Head of caudate nucleus (tissue), 42 donors: ENCODE measurements around the gene NCS1.

Source experiments
- DNase-seq, 42 donors: peaks; one replicate each; pipeline versions ENCODE4 v3.0.0 to v3.0.0-alpha.2; 2020 to 2021; ENCODE audit warnings: mixed read lengths in 7 of 42
- intact Hi-C: fragments of 100-400 bp; cut with DNase I; formaldehyde crosslinking; loops from one replicate; pipeline ENCODE4 v1.15.0; 2022

Gene NCS1

GRCh38 chr9:130172858-130173665, 858 bp downstream of the NCS1 start:
- intact Hi-C loops = no loop called here
- peak in 40 of 42 donors; percentile 28 to 87 (median 63) for DNase-seq

- intact Hi-C loops = no loop called here
- DNase-seq = peak in 2 of 42 donors; percentile 17 to 24
Measured at GRCh38 chr9:130173666-130173983, 1.4 kb downstream of the NCS1 start.

GRCh38 chr9:130174025-130174424, 1.8 kb downstream of the NCS1 start:
- intact Hi-C loops = no loop called here
- no peak for DNase-seq

DNA sequence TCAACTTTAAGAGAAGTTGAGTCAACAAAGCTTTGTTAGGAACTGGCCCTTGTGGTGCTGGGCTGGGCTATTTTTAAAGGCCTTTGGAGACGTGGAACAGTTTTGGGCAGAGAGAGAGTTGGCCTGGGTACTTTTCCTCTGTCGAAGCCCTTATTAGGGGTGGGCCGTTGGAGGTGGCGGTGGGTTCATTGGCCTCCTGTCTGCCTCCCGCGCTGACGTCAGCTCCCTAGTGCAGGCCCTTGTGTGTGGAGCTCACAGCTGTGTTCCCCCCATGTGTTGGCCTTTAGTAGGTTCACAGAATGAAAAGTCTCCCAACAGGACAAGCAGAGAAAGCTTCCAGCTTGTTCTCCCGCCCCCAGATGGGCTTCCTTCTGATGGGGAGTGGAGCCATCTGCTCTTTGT, 2.7 kb downstream of the NCS1 start:
- intact Hi-C loops = no loop called here
- peak in 3 of 42 donors; percentile 24 to 60 (median 60) for DNase-seq

GRCh38 chr9:130175355-130175754, 3.2 kb downstream of the NCS1 start:
- no peak for DNase-seq
- intact Hi-C loops = no loop called here

DNA sequence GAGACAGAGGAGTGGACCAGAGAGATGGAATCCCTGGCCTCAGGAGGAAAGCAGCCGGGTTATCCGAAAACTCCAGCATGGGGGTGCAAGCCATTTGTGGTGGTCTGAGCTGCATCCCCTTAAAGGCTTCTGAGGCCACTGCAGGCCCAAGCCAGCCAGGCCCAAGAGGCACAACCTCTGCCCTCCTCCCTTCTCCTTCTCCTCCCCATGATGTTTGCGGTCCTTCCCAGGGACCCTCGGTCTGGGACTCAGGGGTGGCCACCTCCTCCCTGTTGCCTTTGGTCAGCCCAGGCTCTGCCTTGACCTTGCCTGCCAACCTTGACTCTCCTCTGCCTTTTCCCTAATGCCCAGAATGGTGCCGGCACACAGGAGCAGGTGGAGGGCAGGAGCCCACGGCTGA, 4.6 kb downstream of the NCS1 start:
- no peak for DNase-seq
- intact Hi-C loops = no loop called here

- intact Hi-C loops = no loop called here
Measured at GRCh38 chr9:130177898-130178805, 5.9 kb downstream of the NCS1 start.

GRCh38 chr9:130179331-130179907, 7.2 kb downstream of the NCS1 start:
- no peak for DNase-seq
- intact Hi-C loops = no loop called here

More at GRCh38 chr9:130177898-130178805, 5.9 kb downstream of the NCS1 start:
- DNase-seq = no peak

DNA sequence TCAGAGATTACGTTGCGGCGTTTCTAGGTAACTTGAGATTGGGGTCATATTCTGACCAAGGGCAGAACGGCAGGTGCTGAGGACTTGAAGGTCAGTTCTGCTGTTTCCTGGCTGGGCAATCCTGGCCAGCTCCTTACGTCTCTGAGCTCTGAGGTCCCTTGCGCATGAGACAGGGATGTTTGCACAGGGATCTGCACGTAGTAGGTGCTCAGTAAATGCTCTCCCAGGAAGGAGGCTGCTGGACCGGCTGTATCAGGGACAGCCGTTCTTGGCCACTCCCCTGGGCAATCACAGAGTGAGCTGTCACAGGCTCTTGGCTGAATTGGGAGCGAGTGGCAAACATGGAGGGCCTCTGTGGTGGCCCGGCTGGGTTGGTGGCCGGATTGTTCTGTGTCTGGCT, 8.3 kb downstream of the NCS1 start:
- DNase-seq = no peak
- intact Hi-C loops = no loop called here

DNA sequence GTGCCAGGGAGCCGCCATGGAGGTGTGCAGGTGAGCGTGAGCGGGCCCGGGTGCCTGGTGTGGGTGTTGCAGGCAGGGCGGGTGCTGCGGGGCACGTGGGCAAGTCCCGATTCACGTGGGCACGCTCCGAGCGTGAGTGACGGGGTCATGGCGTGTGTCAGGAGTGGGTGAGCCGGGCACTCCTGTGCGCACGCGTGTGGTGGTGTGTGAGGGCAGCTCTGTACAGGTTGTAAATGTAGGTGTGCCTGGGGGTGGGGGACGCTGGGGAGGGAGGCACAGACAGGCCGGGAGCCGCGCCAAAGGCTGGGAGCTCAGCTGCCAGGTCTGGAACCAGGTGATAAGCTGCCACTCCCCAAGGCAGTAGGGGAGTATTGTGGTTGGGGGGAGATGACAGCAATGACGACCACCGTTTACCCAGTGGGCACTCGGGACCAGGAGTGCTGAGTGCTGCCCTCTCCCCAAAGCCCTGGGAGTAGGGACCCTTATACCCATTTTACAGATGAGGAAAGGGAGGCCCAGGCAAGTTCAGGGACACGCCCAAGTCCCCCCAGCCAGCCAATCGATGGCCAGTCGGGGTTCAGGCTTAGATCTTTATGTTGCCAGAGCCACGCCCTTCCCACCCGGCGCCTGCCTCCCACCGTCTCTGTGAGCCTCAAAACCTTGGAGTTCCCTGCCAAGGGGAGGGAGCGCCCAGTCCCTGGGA, 9.6 kb downstream of the NCS1 start:
- peak; percentile 43 to 94 (median 83) for DNase-seq

DNA sequence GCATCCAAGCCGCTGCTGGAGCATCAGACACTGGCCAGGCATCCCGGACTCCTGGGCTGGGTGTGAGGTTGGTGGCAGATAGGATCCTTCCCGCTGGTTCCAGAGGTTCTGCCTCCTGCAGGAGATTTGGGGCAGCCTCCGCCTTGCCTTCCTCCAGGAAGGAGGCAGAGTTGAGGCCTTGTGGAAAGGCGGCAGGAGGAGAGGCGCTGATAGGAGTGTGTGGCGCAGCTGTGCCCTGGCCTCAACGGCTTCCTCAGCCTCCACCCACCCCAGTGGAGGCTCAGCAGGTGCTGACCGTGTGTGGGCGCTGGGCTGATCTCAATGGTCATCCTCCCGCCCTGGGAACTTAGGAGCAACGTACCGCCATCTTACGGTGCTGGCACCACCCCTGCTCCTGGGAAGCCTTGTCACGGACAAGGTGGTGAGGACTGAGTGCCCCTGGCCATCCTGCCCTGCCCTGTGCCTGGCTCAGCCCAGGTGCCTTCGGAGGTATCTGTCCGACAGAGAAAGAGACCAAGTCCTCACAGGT, 10.2 kb downstream of the NCS1 start:
- no peak for DNase-seq
- intact Hi-C loops = no loop called here

More for the DNA sequence above, 9.6 kb downstream of the NCS1 start:
- intact Hi-C loops = no loop called here

DNA sequence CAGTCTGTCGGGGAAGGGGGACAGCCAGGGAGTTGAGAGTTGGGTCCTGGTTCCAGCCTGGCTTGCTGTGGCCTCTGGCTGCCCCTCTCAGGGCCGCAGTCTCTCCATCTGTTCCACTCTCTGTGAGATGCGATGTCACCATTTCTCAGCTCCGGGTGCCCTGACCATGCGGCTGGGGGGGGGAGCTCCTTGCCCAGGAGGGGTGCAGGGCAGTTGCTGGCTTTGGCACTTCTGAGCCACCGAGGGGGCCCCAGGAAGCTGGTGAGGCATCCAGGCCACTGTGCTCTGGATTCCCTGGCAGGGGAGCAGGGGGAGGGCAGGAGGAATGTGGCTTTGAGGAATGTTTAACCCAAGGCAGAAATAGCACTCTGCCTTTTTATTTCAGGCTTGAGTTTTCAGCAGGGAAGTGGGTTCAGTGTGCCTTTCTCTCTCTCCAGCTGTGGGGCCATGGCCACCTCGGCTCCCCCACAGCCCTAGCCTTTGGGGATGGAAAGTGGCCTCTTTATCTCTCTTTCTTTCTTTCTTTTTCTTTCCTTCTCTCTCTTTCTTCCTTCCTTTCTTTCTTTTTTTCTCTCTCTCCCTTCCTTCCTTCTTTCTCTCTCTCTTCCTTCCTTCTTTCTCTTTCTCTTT, 11.0 kb downstream of the NCS1 start:
- peak in 3 of 42 donors; percentile 22 to 61 (median 36) for DNase-seq
- intact Hi-C loops = no loop called here

DNA sequence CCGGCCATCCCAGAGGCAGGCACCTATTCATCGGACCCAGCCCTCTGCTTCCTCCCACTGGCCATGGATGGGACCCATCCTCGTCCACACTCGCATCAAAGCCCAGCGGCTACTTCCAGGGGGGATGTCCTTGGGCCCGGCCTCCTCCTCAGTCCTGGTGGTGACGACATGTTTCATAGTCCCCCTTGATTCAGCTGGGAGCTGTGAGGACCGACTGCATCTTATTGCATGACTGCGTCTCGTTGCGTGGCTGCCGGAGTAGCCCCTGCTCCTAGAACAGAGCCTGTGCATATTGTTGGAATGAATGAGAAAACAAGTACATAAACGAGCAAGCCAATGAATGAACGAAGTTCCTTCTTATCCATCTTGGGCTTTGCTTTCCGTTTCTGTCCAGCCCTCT, 12.8 kb downstream of the NCS1 start:
- no peak for DNase-seq
- intact Hi-C loops = no loop called here

- intact Hi-C loops = no loop called here
- peak in 22 of 42 donors; percentile 46 to 86 (median 64) for DNase-seq
Measured at GRCh38 chr9:130185490-130186031, 13.4 kb downstream of the NCS1 start.

DNA sequence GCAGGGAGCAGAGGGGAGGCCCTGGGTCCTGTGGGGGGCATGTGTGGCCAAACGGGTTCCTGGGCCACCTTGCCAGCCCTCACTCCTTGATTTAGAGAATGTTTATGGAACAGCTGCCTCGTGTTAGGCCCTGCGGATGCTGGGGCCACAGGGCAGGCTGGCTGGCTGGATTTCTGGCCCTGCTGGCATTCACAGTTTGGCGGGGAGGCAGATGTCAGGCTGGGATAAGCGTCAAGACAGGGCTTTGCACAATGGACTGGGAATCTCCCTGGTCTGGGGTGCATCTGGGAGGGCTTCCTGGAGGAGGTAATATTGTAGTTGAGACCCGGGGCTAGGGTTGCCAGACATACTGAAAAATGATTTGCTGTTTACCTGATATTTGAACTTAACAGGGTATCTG, 13.8 kb downstream of the NCS1 start:
- DNase-seq = no peak
- intact Hi-C loops = no loop called here

GRCh38 chr9:130186839-130187522, 14.8 kb downstream of the NCS1 start:
- intact Hi-C loops = no loop called here
- DNase-seq = peak in 37 of 42 donors; percentile 40 to 93 (median 72)

DNA sequence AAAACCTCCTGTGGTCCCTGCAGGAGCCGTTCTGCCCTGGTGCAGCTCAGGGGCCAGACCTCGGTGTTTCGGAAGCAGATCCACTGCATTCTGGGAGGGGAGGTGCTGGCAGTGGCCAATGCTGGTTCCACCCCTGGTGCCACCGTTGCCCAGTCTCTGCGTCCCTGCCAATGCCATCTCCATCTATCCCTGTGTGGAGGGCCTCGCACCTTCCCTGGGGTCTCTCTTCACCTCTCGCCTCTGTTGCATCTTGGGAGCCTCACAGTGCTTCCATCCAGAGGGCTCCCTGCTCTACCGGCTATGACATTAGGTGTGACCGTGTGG, 15.3 kb downstream of the NCS1 start:
- DNase-seq = no peak
- intact Hi-C loops = no loop called here
